PFSK-1 (cell line): ENCODE measurements around the gene AMDHD2.

Source experiments
- SIN3A ChIP-seq: IDR thresholded peaks from 2 replicates; pipeline ENCODE4 v1.6.1; 2012; ENCODE audit warnings: mild to moderate bottlenecking, low read length, moderate library complexity, borderline replicate concordance; ENCODE audit not compliant: insufficient read depth
- TAF1 ChIP-seq: IDR thresholded peaks from 2 replicates; pipeline ENCODE4 v1.6.1; 2012; ENCODE audit warnings: low read length, control low read depth, borderline replicate concordance; ENCODE audit not compliant: insufficient read depth

- TF ChIP-seq SIN3A (no peak), TAF1 (no peak)
Observed at GRCh38 chr16:2523801-2524231, 3.6 kb downstream of the AMDHD2 start.
